Stimulated activated CD4-positive, alpha-beta T cell treated with anti-CD3 and anti-CD28 coated beads, Interleukin-4, amount 100 ng/mL, for 4 hours (primary cell): ENCODE measurements around the gene TRAPPC5.
A peak's percentile ranks its signal among the peaks of the same experiment; 100 is the strongest.

Experiments used
- DNase-seq, 2 experiments: peaks; one replicate each; pipeline ENCODE4 v3.0.0-alpha.2; 2020

The TRAPPC5 gene

DNA sequence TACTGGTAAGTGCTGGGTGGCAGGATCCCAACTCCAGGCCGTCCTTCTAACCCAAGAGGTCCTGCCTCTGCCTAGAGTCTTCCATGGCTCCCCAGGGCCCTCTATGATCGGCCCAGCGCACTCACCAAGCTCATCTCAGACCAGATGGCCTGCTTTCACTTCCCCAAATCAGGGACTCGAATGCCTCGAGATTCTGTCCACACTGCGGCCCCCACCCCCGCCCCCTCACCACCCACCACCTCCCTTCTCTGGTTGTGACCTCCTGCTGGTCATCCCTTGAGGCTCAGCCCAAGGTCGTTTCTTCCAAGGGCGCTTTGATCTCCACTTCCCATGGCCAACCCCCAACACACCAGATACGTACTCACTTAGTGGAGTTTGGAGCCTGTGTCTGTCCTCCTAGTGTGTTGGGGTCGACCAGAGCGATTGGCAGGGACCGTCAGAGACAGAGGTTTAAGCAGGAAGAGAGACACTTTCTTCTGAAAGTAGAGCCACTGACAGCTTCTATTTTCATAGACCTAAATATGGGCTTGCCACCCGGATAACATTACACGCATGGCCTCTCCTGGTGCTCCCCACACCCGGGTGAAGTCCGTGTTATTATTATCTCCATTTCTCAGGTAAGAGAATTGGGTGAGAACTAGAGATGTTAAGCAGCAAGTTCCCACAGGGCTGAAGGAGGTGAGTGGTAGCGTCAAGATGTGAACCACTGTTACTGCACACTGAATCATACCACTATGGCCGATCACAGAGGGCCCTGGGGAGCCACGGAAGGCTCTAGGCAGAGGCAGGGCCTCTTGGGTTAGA lies 21.2 kb downstream of the TRAPPC5 start, which contains the start of gene FCER2:
TSS of gene FCER2 (minus strand) at position 478 of the 804 bp plus-strand sequence. CDS start 2,371 bp downstream, outside the sequence.
- DNase-seq = no peak

DNA sequence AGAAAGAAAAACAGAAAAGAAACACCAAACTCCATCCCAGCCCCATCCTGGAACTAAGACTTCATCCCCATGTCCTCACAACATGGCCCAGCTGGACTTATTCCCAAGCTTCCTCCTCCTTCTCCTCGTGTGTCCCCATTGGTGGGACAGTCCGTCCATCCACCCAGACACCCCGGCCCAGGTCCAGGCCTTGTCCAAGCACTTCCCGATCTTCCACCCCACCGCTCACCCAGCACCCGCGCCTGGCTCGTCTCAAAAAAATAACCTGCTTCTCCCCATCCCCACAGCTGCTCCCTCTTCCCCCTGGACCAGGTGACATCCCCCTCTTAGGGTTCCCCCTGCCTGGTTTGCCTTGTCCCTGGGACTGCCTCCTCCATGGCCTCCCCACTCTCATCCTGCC lies 22.7 kb downstream of the TRAPPC5 start:
- no peak for DNase-seq

DNA sequence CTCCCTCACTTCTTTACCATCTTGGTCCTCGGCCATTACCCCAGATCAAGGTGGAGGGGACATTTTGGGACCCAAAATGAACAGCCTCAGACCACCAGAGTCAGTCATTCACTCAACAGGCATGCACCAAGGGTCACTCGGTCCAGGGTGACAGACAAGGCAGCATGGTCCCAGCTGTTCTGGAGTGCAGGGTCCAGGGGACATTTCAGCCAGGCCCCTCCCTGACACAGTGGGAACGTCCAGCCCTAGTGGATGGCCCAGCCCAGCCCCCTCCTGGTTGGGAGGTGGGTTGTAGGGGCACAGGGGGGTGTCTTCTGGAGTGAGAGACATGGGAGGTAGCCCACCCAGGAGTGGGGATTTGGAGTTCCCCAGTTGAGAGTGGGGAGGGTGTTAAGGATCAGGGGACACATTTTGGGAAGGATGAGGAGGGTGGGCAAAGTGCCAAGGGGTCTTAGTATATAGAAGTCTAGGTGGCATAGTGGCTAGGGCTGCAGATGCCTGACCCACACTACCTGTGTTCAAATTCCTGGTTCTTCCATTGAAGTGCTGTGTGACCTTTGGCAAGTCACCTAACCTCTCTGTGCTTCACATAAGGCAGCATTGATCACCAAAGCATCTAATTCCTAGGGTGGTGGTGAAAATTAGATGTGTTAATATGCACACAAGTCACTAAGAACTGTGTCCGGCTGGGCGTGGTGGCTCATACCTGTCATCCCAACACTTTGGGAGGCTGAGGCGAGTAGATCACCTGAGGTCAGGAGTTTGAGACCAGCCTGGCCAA lies 23.8 kb downstream of the TRAPPC5 start:
- no peak for DNase-seq

DNA sequence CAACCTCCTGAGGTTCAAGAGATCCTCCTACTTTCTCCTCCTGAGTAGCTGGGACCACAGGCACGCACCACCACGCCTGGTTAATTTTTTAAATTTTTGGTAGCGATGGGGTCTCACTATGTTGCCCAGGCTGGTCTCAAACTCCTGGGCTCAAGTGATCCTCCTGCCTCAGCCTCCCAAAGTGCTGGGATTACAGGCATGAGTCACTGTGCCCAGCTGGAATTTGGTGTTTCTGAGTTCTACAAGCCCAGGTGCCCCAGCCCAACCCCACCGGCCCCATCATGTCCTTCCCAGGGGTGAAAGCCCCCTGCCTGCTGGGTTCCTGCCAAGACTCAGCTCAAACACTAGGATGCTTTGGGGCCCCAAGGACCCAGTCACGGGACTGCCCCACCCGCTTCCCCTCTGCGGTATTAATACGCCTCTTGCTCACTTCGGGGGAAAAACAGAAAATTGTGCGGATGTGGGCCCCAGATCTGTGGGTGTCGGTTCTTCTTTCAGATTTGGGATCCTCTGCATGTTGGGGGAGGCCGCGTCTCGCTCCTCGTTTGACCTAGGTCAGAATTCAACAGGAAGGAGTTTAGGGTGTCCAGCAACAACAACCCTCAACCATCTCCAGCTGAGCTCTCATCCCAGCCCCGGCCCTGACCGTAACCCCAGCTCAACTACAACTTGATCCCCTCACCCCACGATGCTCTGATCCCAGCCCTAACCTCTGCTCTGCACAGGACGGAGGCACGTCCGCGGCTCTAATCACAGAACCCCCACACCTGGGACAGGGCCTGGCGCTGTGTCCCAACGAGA lies 25.0 kb downstream of the TRAPPC5 start:
- peak; percentile 67 to 81 for DNase-seq

DNA sequence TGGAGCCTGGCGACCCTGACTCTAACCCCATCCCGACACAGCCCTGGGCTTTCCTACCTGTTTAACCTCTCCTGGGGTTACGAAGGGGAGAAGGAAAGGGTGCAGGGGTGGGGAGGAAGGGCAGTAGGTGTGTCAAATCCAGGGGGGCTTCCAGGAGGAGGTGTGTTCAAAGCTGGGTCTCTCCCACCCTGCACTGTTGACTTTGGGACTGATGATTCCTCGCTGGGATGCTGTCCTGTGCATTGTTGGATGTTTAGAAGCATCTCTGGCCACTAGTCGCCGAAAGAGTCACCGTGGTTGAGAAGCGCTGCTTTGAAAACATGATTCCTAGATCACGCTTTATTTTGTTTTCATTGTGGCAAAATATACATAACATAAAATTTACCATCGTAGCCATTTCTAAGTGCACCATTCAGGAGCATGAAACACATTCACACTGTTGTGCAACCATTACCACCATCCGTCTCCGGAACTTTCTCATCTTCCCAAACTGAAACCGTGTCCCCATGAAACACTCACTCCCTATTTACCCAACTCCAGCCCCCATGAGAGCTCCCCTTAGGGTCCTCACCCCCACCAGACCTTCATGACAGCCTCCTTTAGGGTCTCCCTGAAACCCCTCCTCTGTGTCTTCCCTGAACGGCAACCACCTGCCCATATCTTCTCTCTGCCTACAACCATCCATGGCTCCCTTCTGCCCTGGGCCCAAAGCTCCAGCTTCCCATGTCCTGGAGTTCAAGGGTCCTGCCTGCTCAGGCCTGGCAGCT lies 25.7 kb downstream of the TRAPPC5 start:
- no peak for DNase-seq

DNA sequence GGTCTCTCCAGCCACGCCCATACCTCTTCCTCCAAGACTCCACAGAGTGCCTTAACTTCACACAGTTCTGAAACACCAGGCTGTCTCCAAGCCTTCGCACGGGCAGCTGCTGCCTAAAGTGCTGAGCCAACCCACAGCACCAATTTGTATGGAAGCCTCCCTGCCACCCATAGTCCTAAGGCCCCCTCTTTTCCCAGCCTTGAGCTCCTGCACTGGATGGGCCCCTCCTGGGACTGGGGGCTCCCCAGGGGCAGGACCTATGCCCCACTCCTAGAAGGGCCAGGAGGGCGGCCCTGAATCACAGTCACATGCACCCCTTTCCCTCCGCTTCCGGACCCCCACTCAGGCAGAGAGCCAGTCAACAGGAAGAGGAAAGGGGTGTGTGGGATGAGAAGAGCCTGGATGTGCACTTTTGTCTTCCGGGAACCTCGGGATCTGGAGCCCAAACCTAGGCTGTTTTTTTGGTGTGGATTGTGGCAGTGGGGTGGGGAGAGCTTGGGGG lies 26.4 kb downstream of the TRAPPC5 start:
- DNase-seq = no peak

DNA sequence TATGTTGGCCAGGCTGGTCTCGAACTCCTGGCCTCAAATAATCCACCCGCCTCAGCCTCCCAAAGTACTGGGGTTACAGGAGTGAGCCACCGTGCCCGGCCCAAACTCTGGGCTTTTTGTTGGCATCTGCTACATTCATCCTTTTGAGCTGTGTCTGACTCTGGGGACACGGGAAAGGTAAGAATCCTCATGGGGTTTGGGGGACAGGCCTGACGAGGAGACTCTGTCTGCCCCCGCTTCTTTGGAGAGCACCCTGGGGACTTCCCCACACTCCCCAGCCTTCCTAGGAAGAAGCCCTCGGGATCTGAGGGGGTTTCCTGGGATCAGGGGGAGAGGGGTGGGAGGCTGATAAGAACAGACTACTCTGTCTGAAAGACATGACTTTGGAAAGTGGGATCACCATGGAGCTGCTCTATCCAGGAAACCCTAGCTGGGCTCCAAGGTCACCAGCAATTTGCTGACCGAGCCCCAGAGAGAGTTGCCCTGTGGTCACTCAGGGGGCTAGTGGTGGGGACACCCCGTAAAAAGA lies 29.4 kb downstream of the TRAPPC5 start:
- no peak for DNase-seq

DNA sequence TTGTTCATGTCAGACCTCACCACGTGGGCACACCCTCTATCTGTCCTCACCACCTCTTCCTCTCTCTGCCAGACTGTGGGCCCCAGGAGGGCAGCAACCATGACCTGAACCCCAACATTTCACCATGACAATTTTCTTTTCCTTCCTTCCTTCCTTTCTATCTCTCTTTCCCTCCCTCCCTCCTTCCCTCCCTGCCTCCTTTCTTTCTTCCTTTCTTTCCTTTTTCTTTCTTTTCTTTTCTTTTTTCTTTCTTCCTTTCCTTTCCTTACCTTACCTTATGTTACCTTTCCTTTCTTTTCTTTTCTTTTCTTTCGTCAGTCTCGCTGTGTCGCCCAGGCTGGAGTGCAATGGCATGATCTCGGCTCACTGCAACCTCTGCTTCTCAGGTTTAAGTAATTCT lies 30.0 kb downstream of the TRAPPC5 start:
- DNase-seq = no peak

DNA sequence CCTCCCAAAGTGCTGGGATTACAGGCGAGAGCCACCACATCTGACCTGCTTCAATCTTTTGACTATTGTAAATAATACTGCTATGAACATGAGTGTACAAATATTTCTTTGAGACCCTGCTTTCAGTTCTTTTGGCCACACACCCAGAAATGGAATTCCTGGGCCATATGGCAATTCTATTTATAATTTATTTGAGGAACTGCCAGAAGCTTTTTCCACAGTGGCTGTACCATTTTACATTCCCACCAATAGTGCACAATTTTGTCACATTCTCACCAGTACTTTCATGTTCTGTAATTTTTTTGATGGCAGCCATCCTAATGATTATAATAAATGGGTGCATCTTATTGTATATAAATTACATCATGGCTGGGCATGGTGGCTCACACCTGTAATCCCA lies 35.0 kb downstream of the TRAPPC5 start:
- DNase-seq = no peak

DNA sequence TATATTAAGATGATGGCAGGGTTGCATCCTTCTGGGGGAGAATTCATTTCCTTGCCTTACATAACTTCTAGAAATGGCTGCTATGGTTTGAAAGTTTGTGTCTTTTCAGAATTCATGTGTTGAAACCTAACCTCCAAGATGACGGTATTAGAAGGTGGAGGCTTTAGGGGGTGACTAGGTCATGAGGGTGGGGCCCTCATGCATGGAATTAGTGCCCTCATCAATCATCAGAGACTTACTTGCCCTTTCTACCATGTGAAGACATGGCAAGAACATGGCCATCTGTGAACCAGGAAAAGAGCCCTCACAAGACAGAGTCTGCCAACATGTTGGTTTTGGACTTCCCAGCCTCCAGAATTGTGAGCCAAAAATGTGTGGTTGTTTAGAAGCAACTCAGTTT lies 36.1 kb downstream of the TRAPPC5 start:
- DNase-seq = no peak

DNA sequence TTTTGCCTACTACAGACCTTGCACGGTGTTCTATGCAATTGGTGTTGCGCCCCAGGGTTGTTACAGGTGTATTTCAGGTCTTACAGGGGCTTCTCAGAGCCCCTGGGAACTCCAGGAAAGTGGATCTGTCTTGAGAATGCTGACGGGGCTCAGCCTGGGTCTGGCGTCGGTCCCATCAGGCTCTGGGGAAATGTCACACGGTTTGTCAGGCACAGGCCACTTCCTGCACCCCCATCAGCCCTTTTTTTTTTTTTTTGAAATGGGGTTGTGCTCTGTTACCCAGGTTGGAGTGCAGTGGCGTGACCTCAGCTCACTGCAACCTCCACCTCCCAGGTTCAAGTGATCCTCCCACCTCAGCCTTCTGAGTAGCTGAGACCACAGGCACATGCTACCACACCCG lies 38.0 kb downstream of the TRAPPC5 start:
- no peak for DNase-seq

DNA sequence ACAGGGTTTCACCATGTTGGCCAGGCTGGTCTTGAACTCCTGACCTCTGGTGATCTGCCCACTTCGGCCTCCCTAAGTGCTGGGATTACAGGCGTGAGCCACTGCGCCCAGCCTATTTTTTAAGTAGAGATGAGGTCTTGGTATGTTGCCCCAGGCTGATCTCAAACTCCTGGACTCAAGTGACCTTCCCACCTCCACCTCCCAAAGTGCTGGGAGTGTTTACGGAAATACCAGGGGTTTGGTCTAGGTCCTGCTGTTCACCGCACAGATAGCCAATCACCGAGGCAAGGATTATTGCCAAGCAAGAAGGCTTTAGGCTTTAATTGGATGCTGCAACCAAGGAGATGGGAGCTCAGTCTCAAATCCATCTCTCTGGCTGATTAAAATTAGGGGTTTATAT lies 39.7 kb downstream of the TRAPPC5 start:
- no peak for DNase-seq

DNA sequence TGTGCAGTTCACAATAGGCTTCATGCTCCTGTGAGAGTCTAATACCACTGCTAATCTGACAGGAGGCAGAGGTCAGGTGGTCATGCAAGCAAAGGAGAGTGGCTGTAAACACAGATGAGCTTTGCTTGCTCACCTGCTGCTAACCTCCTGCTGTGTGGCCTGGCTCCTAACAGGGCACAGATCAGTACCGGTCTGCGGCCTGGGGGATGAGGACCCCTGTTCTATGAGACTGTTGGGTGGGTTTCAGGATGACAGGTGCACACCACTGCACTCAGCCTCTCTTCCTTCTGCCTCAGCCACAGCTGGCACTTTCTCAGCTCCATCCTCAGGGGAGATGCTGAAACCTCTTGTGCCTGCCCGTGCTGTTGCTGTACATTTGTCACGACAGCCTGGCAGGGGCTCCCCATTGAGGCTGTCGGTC lies 41.6 kb downstream of the TRAPPC5 start:
- DNase-seq = no peak

DNA sequence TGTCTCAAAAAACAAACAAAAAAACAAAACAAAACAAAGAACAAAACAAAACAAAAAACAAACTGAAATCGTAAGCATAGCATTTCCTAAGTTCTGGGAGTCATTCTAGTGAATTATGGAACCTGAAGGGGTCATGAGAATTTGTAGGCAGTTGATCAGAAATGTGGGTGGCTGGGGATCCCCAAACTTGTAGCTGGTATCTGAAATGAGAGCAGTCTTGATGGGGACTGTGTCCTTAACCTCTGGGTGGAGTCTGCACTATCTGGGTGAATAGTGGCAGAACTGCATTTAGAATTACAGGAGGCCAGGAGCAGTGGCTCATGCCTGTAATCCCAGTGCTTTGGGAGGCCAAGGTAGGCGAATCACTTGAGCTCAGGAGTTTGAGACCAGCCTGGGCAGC lies 45.2 kb downstream of the TRAPPC5 start:
- DNase-seq = no peak

DNA sequence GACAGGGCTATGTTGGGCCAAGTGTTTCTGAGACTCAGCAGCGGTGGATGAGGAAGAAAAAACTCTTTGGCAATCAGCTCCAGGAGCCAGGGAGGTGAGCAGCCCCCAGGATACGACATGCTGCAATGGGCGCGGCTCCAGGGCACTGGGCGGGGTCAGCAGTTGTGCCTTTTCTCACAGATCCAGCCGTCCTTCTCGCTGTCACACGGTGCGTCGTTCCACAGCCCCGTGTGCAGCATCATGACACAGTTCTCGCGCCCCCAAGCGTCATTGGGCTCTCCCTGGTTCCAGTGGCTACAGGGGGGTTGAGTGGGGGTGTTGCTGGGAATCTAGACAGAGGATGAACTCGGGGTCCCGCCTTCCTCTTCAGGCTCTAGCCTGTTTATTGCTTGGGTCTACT lies 48.6 kb downstream of the TRAPPC5 start:
- no peak for DNase-seq

DNA sequence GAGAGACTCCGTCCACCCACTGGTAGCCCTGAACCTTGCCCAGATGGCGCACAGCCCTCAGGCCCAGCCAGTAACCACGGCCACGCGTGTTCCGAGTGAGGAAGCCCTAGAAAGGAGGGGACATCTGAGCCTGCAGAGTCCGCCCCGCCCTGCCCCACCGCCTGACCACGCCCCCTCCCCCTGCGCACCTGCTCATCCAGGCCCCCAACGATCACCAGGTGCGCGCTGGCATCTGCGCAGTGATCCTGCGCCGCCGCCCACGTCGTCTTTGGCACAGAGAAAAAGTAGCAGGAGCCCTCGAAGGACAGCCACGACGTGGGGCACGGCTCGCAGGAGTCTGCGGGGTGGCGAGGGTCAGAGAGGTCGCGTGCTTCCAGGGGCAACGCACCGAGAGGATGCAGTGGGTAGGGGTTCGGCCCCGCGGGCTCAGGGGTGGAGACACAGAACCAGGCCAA lies 49.2 kb downstream of the TRAPPC5 start:
- DNase-seq = no peak

DNA sequence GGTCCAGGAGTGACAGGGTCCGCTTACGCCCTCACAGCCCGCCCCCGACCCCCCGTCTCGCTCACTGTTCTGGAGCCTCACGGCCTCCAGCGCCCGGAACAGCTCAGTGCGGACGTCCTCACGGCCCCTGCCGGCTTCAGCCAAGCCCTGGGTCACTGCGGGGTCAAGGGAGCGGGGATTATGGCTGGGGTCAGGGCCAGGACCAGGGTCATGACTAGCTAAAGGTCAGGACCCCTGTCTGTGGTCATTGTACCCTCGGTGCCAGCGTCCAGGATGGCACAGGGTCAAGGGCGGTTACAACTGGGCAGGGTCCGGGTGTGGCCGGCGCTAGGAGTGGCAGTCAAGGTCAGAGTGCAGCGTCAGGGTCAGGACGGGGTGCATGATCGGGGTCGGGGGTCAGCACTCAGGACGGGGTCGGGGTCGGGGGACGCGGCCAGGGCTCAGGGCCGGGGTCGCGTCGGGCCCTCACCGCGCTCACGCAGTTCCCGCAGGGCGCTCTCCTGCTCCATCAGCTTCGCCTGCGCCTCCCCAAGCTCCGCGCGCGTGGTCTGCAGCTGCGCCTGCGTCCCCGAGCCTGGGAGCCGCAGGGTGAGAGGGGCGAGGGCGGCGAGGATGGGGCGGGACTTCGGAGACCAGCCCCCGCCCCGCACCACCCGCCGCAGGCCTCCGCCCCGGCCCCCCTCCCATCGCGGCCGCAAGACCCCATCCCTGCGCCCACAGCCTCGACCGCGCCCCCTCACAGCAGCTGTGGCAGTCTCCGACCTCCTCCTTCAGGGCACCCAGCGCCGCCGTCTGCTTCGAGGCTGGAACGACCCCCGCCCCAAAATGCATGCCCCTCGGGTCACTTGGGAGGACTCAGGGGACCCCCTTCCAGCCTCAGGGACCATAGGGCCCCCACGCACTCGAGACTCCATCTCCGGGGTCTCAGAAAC lies 49.9 kb downstream of the TRAPPC5 start:
- DNase-seq = no peak

DNA sequence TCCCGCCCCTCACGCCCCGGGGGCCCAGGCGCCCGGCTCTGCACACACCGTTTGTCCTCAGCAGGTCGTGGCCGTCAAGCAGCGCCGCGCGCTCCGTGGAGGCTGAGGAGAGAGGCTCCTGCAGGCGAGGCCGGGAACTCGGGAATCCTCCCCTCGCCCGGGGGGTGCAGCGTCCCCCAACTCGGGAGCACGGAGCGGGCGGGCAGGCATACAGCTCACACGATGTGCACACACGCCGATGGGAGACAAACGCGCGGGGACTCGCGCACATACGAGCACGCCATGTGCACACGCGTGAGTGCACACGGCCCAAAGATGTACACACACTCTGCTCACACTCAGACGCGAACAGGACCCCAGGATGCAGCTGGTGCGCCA lies 50.6 kb downstream of the TRAPPC5 start:
- DNase-seq = no peak

DNA sequence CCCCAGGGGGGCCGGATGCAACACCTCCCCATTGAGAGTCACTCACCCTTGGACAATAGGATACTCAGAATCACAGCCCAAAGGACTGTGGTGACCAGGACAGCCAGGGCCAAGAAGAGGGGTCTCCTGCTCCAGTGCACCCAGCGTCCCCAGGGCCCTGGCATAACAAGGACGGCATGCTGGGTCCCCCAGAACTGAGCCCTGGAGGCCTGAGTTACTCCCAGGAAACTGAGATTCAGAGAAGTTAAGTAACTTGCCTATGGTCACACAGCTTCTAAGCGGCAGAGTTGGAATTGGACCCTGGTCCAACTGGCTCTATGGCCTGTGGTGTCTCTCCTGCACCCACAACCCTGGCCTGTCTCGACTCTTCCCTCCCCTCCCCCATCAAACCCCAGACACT lies 51.0 kb downstream of the TRAPPC5 start:
- DNase-seq = no peak

DNA sequence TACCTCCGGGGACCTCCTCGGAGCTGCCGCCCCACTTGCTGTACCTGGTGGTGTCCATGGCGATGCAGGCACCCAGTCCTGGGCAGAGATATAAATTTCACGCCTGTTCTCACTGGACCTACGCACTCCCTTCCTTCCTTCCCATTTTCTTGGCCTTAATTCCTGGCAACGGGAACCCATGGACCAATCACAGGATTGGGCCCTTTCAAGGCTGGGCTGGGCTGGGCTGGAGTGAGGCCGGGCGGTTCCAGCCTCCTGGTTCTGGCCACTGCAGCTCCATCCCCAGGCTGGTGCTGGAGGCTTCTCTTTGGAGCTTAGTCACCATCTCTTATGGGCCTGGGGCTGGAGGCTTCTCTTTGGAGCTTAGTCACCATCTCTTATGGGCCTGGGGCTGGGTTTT lies 51.4 kb downstream of the TRAPPC5 start, which contains the start of gene CLEC4G:
TSS of gene CLEC4G (minus strand) at position 66 of the 400 bp plus-strand sequence. CDS start at position 58, 8 bp downstream.
- DNase-seq = no peak

DNA sequence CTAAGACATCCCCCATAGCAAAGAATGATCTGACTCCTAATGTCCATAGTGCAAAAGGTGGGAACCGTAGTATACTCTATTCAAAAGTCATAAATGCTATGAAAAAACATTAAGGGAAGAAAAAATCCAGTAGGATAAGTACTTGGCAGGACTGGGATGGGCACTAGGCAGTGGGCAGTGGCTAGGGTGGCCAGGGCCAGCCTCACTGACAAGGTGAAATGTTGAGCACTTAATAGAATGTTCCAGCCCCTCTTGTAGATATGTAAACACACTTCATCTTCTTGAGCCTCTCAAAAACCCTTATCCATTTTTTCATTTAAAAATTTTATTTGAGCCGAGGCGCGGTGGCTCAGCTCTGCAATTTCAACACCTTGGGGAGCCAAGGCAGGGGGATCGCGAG lies 52.7 kb downstream of the TRAPPC5 start:
- no peak for DNase-seq
